Measurements from ENCODE around the gene SLC35F3.

Gene SLC35F3

GRCh38 chr1:234265321-234265720, 360.8 kb downstream of the SLC35F3 start:
- DNase-seq = no peak

GRCh38 chr1:234265861-234266260, 361.4 kb downstream of the SLC35F3 start:
- DNase-seq = no peak

GRCh38 chr1:234270093-234270492, 365.6 kb downstream of the SLC35F3 start:
- no peak for DNase-seq

- DNase-seq = no peak
Observed at GRCh38 chr1:234270581-234271242, 366.2 kb downstream of the SLC35F3 start.

GRCh38 chr1:234271243-234271606, 366.7 kb downstream of the SLC35F3 start:
- no peak for DNase-seq

- DNase-seq = no peak
Observed at GRCh38 chr1:234272656-234273312, 368.3 kb downstream of the SLC35F3 start.

GRCh38 chr1:234273981-234274380, 369.5 kb downstream of the SLC35F3 start:
- no peak for DNase-seq

GRCh38 chr1:234276151-234276788, 371.8 kb downstream of the SLC35F3 start:
- no peak for DNase-seq

GRCh38 chr1:234277161-234277868, 372.8 kb downstream of the SLC35F3 start:
- no peak for DNase-seq

- DNase-seq = no peak
Observed at GRCh38 chr1:234279021-234279420, 374.5 kb downstream of the SLC35F3 start.

- DNase-seq = no peak
Observed at GRCh38 chr1:234280500-234280899, 376.0 kb downstream of the SLC35F3 start.

- DNase-seq = no peak
Observed at GRCh38 chr1:234281826-234282489, 377.5 kb downstream of the SLC35F3 start.

GRCh38 chr1:234286206-234286605, 381.7 kb downstream of the SLC35F3 start:
- DNase-seq = no peak

- no peak for DNase-seq
Observed at GRCh38 chr1:234288946-234289345, 384.5 kb downstream of the SLC35F3 start.

- no peak for DNase-seq
Observed at GRCh38 chr1:234289538-234290305, 385.2 kb downstream of the SLC35F3 start.

- no peak for DNase-seq
Observed at GRCh38 chr1:234292011-234292410, 387.5 kb downstream of the SLC35F3 start.

- no peak for DNase-seq
Observed at GRCh38 chr1:234292548-234292947, 388.1 kb downstream of the SLC35F3 start.

- no peak for DNase-seq
Observed at GRCh38 chr1:234294109-234294817, 389.8 kb downstream of the SLC35F3 start.

GRCh38 chr1:234295068-234295467, 390.6 kb downstream of the SLC35F3 start:
- no peak for DNase-seq

GRCh38 chr1:234295626-234296025, 391.1 kb downstream of the SLC35F3 start:
- no peak for DNase-seq

- DNase-seq = no peak
Observed at GRCh38 chr1:234296496-234296895, 392.0 kb downstream of the SLC35F3 start.

- no peak for DNase-seq
Observed at GRCh38 chr1:234297668-234298067, 393.2 kb downstream of the SLC35F3 start.

Measured in inflammatory macrophage treated with lipopolysaccharide for 4 hours (primary cell).